Panc1 (cell line): ENCODE results near the gene ADK. TPM values are rescaled to one million over a fixed set of nuclear protein-coding genes. Genes with fewer than 3 reads are reported as not detected.

Experiments used
- ATAC-seq: fragments of 200-7000 bp; cut with Tn5 transposase; 2 replicates; pipeline ENCODE4 v1.9.1; 2020; ENCODE audit warnings: mild to moderate bottlenecking, moderate library complexity
- BruUV-seq: library from RNA; stranded (reverse); fragments of 400-500 nt; replicated peaks from 2 replicates; lab custom pipeline; 2021; lab: Mats Ljungman, UMichigan
- CTCF ChIA-PET: fragments of 300-600 bp; sonication (Branson Sonifier 250); formaldehyde crosslinking; loops from one replicate; lab custom pipeline; 2022; ENCODE audit warnings: antibody characterized with exemption; lab: Charles Lee
- POLR2A ChIA-PET: fragments of 300-600 bp; sonication (Branson Sonifier 250); formaldehyde crosslinking; loops from one replicate; lab custom pipeline; 2022; ENCODE audit warnings: antibody characterized with exemption; lab: Charles Lee
- DNase-seq: peaks from one replicate; pipeline ENCODE4 v3.0.0-alpha.2; 2010; ENCODE audit warnings: low read depth, low spot score
- H3K27ac ChIP-seq: 2 replicates; pipeline ENCODE4 v1.5.1; 2011; ENCODE audit warnings: mild to moderate bottlenecking, low read length, inconsistent platforms
- H3K27me3 ChIP-seq: fragments of 200-500 bp; sonication (Bioruptor generic); 2 replicates; pipeline ENCODE4 v1.6.0; 2014; ENCODE audit warnings: low read length, inconsistent platforms; ENCODE audit not compliant: control insufficient read depth, insufficient read depth
- H3K36me3 ChIP-seq: fragments of 200-500 bp; sonication (Bioruptor generic); 2 replicates; pipeline ENCODE4 v1.5.1; 2014; ENCODE audit warnings: inconsistent platforms, mild to moderate bottlenecking, low read length, moderate library complexity; ENCODE audit not compliant: control insufficient read depth, insufficient read depth
- H3K4me1 ChIP-seq: 2 replicates; pipeline ENCODE4 v1.5.1; 2011; ENCODE audit warnings: inconsistent platforms, mild to moderate bottlenecking, low read length, moderate library complexity; ENCODE audit not compliant: control insufficient read depth, insufficient read depth
- H3K4me3 ChIP-seq, 2 experiments: 2 replicates each; pipeline ENCODE4 v1.5.1; 2011 to 2012; ENCODE audit warnings: low read depth in 2 of 2, low read length in 2 of 2, mild to moderate bottlenecking in 2 of 2, inconsistent platforms in 1 of 2, moderate library complexity in 1 of 2
- H3K9me3 ChIP-seq: fragments of 200-500 bp; sonication (Bioruptor generic); 2 replicates; pipeline ENCODE4 v1.5.1; 2014; ENCODE audit warnings: low read depth, mild to moderate bottlenecking, inconsistent platforms, low read length, moderate library complexity; ENCODE audit not compliant: control insufficient read depth, insufficient read depth
- POLR2AphosphoS5 ChIP-seq: IDR thresholded peaks from 2 replicates; pipeline ENCODE4 v1.6.1; 2012; ENCODE audit warnings: mild to moderate bottlenecking, low read depth, low read length, moderate library complexity
- SIN3A ChIP-seq: IDR thresholded peaks from 2 replicates; pipeline ENCODE4 v1.6.1; 2012; ENCODE audit warnings: low read depth, mild to moderate bottlenecking, low read length, moderate library complexity, borderline replicate concordance; ENCODE audit not compliant: insufficient read depth
- TCF7L2 ChIP-seq: IDR thresholded peaks from 2 replicates; pipeline ENCODE4 v1.6.1; 2011; ENCODE audit warnings: mild to moderate bottlenecking, low read depth, low read length, inconsistent platforms
- in situ Hi-C: cut with HindIII; loops from 2 replicates; pipeline ENCODE4 v1.10.0; 2016; ENCODE audit warnings: low sequenced_read_pairs, low pct_unique_long_range_greater_than_20kb
- intact Hi-C: fragments of 100-400 bp; cut with micrococcal nuclease; formaldehyde crosslinking; loops from one replicate; pipeline ENCODE4 v1.10.0; 2022; ENCODE audit not compliant: unreplicated experiment
- total RNA-seq: library from RNA; stranded (reverse); gene quantifications from one replicate; pipeline ENCODE4 v1.2.1, GENCODE V29; 2021; ENCODE audit not compliant: unreplicated experiment
- TF ChIP-seq, protein P1 (sequence below): fragments of 450-650 bp; IDR thresholded peaks from 2 replicates; pipeline ENCODE4 v1.5.1; 2017; ENCODE audit warnings: mild to moderate bottlenecking
- TF ChIP-seq, protein P2 (sequence below), 2 experiments: IDR thresholded peaks; 2 replicates each; pipeline ENCODE4 v1.6.1; 2011 to 2012; ENCODE audit warnings: low read depth in 2 of 2, control low read depth in 1 of 2, low read length in 1 of 2, mild to moderate bottlenecking in 1 of 2, moderate library complexity in 1 of 2; ENCODE audit not compliant: insufficient read depth in 1 of 2

The ADK gene
- total RNA-seq, 1 experiment from 2014 or later: 64.5 TPM

DNA sequence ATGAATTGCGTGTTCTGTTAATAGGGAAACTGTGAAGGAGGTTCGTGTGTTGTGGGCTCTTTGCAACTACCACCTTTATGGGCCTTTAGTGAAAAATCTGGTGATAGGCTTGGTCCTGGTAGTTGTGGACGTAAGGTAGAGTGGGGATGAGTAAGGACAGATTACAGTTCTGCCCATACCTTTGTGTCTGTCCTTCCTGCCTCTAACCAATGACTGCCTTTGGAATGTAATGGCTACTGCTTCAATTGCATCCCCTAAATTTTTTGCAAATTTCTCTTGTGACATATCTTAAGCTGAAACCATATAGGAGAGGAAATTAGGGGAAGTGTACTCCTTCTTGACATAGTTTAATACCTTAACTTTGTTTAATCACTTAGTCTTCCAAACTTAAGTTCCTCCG lies 82.3 kb downstream of the ADK start:
- BruUV-seq: no TSS peak
- POLR2A ChIA-PET: no interaction called here

DNA sequence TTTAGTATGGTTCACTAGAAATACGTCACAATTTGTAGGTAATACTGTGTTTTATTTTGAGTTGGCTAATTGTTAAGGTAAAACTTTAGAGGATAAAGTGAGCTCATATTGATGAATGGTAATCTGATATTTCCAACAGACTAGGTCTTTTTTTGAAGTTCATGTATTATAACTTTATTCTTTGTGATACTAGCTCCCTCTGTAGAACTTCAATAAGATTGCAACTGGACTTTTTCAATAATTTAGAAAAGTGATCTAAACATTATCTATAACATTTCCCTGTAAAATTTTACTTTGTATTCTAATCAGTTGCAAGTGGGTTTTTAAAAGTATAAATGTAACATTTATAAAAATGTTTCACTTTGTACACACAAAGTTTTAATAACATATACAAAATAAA lies 83.5 kb downstream of the ADK start:
- TSS peak; percentile 10 for BruUV-seq
- Histone ChIP-seq H3K9me3 (no peaks in the 10 kb centered on the region), H3K4me3 (no peak overlapping the region), H3K36me3 (no peaks in the 10 kb centered on the region), H3K27ac (no peak overlapping the region), H3K4me1 (no peaks in the 10 kb centered on the region), H3K27me3 (no peaks in the 10 kb centered on the region)
- CTCF ChIA-PET: interaction anchor here (0.7 to 0.8 kb wide), 4 partner anchors 20 to 108 kb away, joined by 3 to 4 read pairs (median 4); partner anchors contain the start of gene AP3M1
- intact Hi-C loops: loop anchor here (5.0 kb wide), 1 partner anchor 107 kb away; no protein-coding TSS in a partner anchor
- no peak for DNase-seq
- POLR2A ChIA-PET: no interaction called here
- ATAC-seq: no peak
- TF ChIP-seq POLR2AphosphoS5 (no peak), TCF7L2 (no peak), SIN3A (no peak)
- TF ChIP-seq, protein P1, sequence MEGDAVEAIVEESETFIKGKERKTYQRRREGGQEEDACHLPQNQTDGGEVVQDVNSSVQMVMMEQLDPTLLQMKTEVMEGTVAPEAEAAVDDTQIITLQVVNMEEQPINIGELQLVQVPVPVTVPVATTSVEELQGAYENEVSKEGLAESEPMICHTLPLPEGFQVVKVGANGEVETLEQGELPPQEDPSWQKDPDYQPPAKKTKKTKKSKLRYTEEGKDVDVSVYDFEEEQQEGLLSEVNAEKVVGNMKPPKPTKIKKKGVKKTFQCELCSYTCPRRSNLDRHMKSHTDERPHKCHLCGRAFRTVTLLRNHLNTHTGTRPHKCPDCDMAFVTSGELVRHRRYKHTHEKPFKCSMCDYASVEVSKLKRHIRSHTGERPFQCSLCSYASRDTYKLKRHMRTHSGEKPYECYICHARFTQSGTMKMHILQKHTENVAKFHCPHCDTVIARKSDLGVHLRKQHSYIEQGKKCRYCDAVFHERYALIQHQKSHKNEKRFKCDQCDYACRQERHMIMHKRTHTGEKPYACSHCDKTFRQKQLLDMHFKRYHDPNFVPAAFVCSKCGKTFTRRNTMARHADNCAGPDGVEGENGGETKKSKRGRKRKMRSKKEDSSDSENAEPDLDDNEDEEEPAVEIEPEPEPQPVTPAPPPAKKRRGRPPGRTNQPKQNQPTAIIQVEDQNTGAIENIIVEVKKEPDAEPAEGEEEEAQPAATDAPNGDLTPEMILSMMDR: no peak; the same call in 1 of the 2 replicates
- TF ChIP-seq, protein P2, sequence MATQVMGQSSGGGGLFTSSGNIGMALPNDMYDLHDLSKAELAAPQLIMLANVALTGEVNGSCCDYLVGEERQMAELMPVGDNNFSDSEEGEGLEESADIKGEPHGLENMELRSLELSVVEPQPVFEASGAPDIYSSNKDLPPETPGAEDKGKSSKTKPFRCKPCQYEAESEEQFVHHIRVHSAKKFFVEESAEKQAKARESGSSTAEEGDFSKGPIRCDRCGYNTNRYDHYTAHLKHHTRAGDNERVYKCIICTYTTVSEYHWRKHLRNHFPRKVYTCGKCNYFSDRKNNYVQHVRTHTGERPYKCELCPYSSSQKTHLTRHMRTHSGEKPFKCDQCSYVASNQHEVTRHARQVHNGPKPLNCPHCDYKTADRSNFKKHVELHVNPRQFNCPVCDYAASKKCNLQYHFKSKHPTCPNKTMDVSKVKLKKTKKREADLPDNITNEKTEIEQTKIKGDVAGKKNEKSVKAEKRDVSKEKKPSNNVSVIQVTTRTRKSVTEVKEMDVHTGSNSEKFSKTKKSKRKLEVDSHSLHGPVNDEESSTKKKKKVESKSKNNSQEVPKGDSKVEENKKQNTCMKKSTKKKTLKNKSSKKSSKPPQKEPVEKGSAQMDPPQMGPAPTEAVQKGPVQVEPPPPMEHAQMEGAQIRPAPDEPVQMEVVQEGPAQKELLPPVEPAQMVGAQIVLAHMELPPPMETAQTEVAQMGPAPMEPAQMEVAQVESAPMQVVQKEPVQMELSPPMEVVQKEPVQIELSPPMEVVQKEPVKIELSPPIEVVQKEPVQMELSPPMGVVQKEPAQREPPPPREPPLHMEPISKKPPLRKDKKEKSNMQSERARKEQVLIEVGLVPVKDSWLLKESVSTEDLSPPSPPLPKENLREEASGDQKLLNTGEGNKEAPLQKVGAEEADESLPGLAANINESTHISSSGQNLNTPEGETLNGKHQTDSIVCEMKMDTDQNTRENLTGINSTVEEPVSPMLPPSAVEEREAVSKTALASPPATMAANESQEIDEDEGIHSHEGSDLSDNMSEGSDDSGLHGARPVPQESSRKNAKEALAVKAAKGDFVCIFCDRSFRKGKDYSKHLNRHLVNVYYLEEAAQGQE (IDR thresholded peaks at IDR 0.05; ENCODE audit: insufficient read depth in 1 of 2, low read depth in 2 of 2, low read length in 1 of 2): no peak
- in situ Hi-C loops: no loop called here

More for the DNA sequence above, 82.3 kb downstream of the ADK start:
- CTCF ChIA-PET: no interaction called here
- DNase-seq (no peak), ATAC-seq (no peak)
- H3K27me3 ChIP-seq: no peaks in the 10 kb centered on the region
- no peaks in the 10 kb centered on the region for H3K4me1 ChIP-seq
- no peaks in the 10 kb centered on the region for H3K9me3 ChIP-seq
- in situ Hi-C loops (no loop called here), intact Hi-C loops (loop anchor here (5.0 kb wide), 1 partner anchor 106 kb away; no protein-coding TSS in a partner anchor)
- no peak overlapping the region for H3K27ac ChIP-seq
- TF ChIP-seq, protein P2 (IDR thresholded peaks at IDR 0.05; ENCODE audit: insufficient read depth in 1 of 2, low read depth in 2 of 2, low read length in 1 of 2): no peak
- TF ChIP-seq, protein P1: no peak
- TF ChIP-seq TCF7L2 (no peak), POLR2AphosphoS5 (no peak), SIN3A (no peak)
- H3K36me3 ChIP-seq: no peaks in the 10 kb centered on the region
- no peak overlapping the region for H3K4me3 ChIP-seq
